NCI-H510A treated with DMSO at 0.1 percent for 48 hours (cell line): ENCODE data around the gene DGKE.

Experiments used
- DNase-seq: peaks from one replicate; lab custom pipeline; 2025; lab: John Stamatoyannopoulos, UW

Gene DGKE

GRCh38 chr17:56890906-56891674 lies 57.1 kb downstream of the DGKE start:
- no peak for DNase-seq

GRCh38 chr17:56891751-56892150 lies 57.8 kb downstream of the DGKE start:
- no peak for DNase-seq

GRCh38 chr17:56892333-56892732 lies 58.4 kb downstream of the DGKE start:
- no peak for DNase-seq

DNA sequence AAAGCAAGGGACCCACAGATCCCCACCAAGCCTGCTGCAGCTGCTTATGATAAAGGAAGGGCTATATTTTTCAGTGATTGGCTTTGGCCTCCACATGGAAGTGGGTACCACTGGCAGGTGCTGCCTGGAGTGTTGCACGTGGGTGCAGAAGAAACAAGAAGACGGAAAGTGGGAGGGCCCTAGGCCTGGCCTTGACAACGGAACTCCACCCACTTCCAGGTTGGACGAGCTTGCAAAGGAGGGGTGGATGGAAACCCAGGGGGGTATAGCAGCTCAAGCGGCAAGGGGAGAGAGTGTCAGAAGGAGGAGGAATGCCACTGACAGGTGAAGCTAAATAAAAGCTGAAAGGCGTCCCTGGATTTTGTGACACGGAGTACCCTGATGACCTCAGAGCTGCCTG lies 59.6 kb downstream of the DGKE start:
- no peak for DNase-seq

GRCh38 chr17:56894859-56895455 lies 61.0 kb downstream of the DGKE start:
- DNase-seq: no peak

DNA sequence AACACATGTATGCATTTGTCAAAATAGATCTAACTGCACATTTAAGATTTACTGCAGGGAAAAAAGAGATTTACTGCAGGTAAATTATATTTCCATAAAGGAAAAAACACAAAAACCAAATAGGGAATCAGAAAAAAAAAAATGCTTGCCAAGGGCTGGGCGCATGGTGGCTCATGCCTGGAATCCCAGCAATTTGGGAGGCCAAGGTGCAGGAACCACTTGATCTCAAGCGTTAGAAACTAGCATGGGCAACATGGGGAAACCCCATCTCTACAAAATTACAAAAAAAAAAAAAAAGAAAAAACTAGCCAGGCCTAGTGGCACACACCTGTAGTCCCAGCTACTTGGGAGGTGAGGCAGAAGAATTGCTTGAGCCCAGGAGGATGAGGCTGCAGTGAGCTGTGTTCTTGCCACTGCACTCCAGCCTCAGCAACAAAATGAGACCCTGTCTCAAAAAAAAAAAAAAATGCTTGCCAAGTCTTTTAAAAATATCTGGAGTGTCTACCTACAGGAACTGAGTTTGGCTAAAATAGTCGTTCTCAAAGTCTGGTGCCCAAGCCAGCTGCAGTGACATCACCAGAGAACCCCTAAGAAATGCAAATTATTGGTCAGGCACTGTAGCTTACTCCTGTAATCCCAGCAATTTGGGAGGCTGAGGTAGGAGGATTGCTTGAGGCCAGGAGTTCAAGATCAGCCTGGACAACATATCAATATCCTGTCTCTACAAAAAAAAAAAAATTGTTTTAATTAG lies 62.4 kb downstream of the DGKE start:
- no peak for DNase-seq

DNA sequence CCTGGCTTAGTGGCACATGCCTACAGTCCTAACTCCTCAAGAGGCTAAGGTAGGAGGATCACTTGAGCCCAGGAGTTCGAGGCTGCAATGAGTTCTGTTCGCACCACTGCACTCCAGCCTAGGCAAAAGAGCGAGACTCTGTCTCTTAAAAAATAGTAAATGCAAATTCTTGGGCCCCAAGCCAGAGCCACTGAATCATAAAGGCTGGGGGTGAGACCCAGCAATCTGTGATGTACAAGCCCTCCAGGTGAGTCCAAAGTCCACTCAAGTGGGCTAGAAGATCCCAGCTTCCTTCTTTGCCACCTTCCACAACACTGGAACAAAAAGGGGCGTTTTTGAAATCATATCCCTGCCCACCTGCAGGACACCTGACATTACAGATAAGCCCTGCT lies 63.0 kb downstream of the DGKE start:
- DNase-seq: no peak

- no peak for DNase-seq
These were observed 63.9 kb downstream of the DGKE start for GRCh38 chr17:56897646-56898424.

GRCh38 chr17:56898874-56899273 lies 64.9 kb downstream of the DGKE start:
- no peak for DNase-seq

GRCh38 chr17:56899403-56899802 lies 65.5 kb downstream of the DGKE start:
- DNase-seq: no peak

- DNase-seq: no peak
These were observed 68.4 kb downstream of the DGKE start for GRCh38 chr17:56902348-56902747.

DNA sequence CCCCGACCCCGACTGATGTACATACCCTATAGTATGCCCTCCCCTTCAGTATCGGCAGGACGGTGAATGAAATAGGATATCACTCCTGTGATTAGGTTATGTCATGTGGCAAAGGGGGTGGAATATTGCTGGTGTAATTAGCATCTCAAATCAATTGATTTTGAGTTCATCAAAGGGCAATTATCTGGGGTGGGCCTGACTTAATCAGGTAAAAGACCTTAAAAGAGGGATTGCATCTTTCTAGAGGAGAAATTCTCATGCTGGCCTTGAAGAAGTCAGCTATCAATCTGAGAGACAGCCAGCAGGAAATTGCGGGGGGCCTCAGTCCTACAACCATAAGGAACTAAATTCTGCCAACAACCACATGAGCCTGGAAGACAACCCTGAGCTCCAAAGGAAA lies 69.6 kb downstream of the DGKE start:
- DNase-seq: no peak

DNA sequence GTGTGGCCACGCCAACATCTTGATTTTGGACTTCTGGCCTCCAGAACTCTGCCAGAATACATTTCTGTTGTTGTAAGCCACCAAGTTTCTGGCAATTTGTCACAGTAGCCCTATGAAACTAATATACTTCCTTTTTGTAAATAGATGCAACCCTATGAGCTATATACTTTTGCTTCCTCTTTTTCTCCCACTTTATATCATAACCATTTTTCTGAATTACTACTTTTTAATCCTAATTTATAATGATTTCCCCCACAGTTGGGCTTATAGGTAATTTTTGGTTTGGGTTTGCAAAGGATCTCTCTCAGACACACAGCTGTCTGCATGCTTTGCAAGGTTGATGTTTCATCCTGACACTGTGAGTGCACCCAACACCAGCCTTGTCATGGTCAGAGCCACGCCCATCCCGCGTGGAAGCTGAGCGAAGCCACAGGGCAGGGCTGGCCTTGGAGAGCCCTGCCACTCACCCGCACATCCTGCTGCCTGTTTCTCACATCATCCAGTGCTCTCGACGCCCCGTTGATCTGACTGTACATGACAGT lies 74.1 kb downstream of the DGKE start:
- DNase-seq: no peak

DNA sequence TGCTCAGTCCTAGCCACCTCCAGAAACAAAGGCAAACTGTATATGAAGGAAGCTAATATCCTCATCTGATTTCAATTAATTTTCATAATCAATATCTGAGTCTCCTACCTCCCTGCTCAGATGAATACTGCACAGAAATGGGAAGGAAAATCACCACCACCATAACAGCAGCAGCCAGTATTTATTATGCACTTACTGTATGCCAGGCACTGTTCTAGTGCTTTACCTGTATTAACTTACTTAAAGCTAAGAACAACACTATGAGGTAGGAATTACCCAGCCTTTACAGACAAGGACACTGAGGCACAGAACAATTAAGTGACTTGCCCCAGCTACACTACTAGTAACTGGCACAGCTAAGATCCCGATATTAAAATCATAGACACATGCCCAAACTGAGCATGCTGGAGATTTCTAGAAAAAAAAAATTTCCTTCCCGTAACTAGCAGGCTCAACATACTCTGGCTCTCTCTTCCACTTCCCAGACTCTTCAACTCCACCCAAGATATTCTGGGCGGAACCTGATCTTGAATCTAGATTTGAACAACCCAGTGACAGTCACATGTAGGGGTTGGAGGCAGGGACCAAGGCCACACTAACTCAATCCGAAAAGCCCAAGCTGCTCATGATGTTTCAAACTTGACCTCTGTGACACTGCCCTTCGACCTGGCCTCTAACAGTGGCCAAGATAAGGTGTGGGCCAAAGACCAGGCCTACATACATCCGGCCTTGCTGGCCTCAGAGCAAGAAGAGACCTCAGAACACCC lies 76.0 kb downstream of the DGKE start:
- no peak for DNase-seq

DNA sequence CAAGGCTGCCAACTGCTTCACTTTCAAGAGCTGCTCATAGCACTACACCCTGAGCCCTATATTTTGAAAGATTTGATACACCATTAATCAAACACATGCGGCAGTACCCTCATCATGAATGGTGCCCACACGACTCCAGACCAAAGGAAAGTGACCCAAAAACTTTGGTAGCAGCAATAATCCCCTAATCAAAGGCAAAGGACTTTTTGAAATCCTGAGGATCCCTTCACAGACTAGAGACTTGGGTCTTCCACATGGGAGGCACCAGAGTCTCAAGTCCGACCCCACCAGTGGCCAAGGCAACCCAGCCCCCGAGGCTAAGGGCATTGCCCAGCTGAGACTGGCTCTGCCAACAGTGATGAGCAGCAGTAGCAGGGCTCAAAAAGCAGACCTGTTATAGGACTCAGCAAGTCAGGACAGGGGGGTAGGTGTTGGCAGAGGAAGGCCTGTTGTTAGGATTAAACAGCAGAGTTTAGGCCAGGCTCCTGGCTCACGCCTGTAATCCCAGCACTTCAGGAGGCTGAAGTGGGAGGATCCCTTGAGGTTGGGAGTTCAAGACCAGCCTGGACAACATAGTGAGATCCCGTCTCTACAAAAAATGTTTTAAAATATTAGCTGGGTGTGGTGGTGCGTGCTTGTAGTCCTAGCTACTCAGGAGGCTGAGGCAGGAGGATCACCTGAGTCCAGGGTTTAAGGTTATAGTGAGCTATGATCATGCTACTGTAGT lies 76.7 kb downstream of the DGKE start:
- DNase-seq: no peak

GRCh38 chr17:56912105-56912999 lies 78.4 kb downstream of the DGKE start:
- no peak for DNase-seq

DNA sequence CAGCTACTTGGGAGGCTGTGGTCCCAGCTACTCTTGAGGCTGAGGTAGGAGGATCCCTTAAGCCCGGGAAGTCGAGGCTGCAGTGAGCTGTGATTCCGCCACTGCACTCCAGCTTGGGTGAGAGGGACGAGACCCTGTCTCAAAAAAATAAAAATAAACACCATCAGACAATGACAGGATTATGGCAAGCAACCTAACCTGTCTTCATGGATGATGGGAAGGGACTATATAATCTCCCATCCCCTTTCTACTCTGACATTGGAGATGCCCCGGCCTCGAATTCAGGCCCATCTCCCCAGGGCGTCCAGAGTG lies 79.0 kb downstream of the DGKE start:
- no peak for DNase-seq

DNA sequence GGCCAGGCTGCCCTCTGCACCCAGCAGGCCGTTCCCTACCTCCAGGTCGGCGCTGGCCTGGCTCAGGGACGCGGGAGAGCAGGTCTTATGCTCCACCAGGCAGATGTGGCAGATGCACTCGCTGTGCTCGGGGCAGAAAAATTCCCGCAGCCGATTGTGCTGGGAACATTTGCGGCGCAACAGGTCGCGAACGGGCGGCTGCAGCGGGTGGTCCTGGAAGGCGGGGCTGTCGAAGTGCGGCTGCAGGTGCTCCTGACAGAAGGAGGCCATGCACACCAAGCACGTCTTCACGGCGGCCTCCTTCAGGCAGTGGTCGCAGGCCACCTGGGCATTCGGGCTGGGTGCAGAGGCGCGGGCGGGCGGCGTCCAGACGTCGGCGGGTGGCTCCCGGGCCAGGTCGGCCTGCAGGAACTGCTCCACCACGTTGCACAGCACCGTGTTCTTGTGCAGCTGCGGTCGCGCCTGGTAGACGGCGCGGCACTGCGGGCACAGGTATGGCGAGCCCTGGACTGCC lies 79.5 kb downstream of the DGKE start:
- DNase-seq: peak; percentile 29

- DNase-seq: peak; percentile 91
These were observed 80.1 kb downstream of the DGKE start, which contains the start of gene TRIM25 for GRCh38 chr17:56913867-56914580. TRIM25 (minus strand) TSS chr17:56914049; CDS start chr17:56913988, 61 bp downstream.
